ENCODE data around the gene TEX26.

Gene TEX26

DNA sequence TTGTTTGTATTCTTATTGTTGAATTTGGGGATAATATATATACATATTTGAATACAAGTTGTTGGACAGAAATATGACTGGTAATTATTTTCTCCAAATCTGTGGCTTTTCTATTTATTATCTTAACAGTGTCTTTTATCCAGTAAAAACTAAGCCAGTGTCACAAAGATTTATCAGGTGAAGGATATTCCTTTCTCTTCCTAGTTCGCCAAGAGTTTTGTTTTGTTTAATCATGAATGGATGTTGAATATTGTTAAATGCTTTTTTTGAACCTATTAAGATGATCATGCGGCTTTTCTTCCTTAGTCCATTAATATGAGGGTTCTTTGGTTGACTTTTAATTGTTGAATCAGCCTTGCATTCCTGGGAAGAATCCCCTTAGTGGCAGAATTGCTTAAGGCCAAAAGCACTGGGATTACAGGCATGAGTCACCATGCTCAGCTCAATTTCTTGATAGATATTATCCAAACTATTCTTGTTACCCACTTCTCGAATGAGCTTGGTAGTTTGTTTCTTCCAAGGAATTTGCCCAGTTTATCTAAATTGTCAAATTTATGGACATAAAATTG lies 53.3 kb downstream of the TEX26 start:
- peaks cover 15% of the 10 kb centered on the region for H3K4me1 ChIP-seq (ENCODE audit: insufficient read depth, poor library complexity, severe bottlenecking)
- no peaks in the 10 kb centered on the region for H3K36me3 ChIP-seq (ENCODE audit: low read depth)
- no peak for TF ChIP-seq CTCF (IDR thresholded peaks at IDR 0.05; ENCODE audit: poor library complexity, severe bottlenecking)
- H3K4me3 ChIP-seq (ENCODE audit: severe bottlenecking): no peak overlapping the region
- H3K27ac ChIP-seq (ENCODE audit: poor library complexity, severe bottlenecking): no peak overlapping the region
- H3K9me3 ChIP-seq (ENCODE audit: severe bottlenecking): no peaks in the 10 kb centered on the region
- no peaks in the 10 kb centered on the region for H3K27me3 ChIP-seq (ENCODE audit: insufficient read depth, poor library complexity, severe bottlenecking)
- DNase-seq (ENCODE audit: low spot score) (no peak), ATAC-seq (ENCODE audit: low read depth) (peak; percentile 82)

GRCh38 chr13:30991184-30991583 lies 58.7 kb downstream of the TEX26 start:
- Histone ChIP-seq H3K4me3 (ENCODE audit: severe bottlenecking) (no peak overlapping the region), H3K36me3 (ENCODE audit: low read depth) (no peaks in the 10 kb centered on the region), H3K9me3 (ENCODE audit: severe bottlenecking) (no peaks in the 10 kb centered on the region), H3K27me3 (ENCODE audit: insufficient read depth, poor library complexity, severe bottlenecking) (no peaks in the 10 kb centered on the region), H3K4me1 (ENCODE audit: insufficient read depth, poor library complexity, severe bottlenecking) (peaks cover 2% of the 10 kb centered on the region), H3K27ac (ENCODE audit: poor library complexity, severe bottlenecking) (no peak overlapping the region)
- TF ChIP-seq CTCF (IDR thresholded peaks at IDR 0.05; ENCODE audit: poor library complexity, severe bottlenecking): no peak
- DNase-seq (ENCODE audit: low spot score) (no peak), ATAC-seq (ENCODE audit: low read depth) (no peak)

DNA sequence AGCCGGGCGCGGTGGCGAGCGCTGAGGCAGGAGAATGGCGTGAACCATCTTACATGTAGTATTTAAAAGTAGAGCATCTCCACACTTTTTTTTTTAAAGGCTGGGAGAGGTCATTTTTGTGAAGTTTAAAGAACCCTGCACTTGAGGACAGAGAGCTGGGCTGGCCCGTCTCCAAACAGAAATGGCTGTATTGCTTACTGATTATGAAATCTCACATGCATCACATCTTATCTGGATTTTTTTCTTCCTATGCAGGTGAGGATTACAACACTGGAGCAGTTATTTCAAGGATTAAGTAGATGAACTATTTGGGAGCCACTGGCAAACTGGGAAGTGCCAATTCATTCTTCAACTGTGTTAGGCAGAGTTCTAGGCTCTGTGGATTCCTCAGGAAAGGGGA lies 59.5 kb downstream of the TEX26 start:
- Histone ChIP-seq H3K4me3 (ENCODE audit: severe bottlenecking) (no peak overlapping the region), H3K36me3 (ENCODE audit: low read depth) (no peaks in the 10 kb centered on the region), H3K9me3 (ENCODE audit: severe bottlenecking) (no peaks in the 10 kb centered on the region), H3K27ac (ENCODE audit: poor library complexity, severe bottlenecking) (no peak overlapping the region), H3K4me1 (ENCODE audit: insufficient read depth, poor library complexity, severe bottlenecking) (no peaks in the 10 kb centered on the region), H3K27me3 (ENCODE audit: insufficient read depth, poor library complexity, severe bottlenecking) (no peaks in the 10 kb centered on the region)
- ATAC-seq (ENCODE audit: low read depth): no peak
- TF ChIP-seq CTCF (IDR thresholded peaks at IDR 0.05; ENCODE audit: poor library complexity, severe bottlenecking): no peak
- no peak for DNase-seq (ENCODE audit: low spot score)

DNA sequence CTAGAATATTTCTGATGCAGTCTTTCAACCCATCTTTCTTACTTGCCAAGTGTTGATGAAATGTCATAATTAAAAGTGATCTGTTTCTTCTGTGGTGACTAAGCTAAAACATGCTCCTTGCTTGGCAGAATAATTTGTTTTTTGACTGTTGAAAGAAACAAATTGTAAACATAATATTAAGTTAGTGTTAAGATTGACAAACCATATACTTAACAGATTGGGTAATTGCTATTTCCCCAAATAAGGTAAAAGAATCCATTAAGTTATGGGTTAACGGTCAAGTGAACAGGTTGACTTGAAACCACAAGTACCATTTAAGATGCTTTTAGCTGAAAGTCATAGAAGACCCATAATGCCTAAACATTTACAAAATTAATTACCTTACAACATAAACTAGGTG lies 62.9 kb downstream of the TEX26 start:
- Histone ChIP-seq H3K27me3 (ENCODE audit: insufficient read depth, poor library complexity, severe bottlenecking) (no peaks in the 10 kb centered on the region), H3K27ac (ENCODE audit: poor library complexity, severe bottlenecking) (no peak overlapping the region), H3K9me3 (ENCODE audit: severe bottlenecking) (no peaks in the 10 kb centered on the region), H3K36me3 (ENCODE audit: low read depth) (no peaks in the 10 kb centered on the region), H3K4me1 (ENCODE audit: insufficient read depth, poor library complexity, severe bottlenecking) (no peaks in the 10 kb centered on the region), H3K4me3 (ENCODE audit: severe bottlenecking) (no peak overlapping the region)
- TF ChIP-seq CTCF (IDR thresholded peaks at IDR 0.05; ENCODE audit: poor library complexity, severe bottlenecking): no peak
- DNase-seq (ENCODE audit: low spot score): no peak
- no peak for ATAC-seq (ENCODE audit: low read depth)

DNA sequence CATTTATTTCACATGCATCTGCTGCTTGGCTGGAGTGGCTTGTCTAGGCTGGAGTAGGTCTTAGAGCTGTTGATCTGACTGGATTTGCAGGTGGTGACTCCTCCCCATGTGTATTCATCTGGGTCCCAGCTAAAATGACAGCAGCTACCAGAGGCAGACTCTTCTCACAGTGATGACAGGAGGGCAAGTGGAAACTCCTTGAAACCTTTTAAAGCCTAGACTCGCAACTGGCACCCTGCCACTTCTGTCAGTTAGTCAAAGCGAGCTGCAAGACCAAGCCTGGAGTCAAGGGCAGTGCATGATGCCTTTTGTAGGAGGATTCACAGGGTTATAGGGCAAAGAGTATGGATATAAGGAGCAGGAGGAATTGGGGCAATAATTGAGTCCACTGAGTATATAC lies 65.2 kb downstream of the TEX26 start:
- DNase-seq (ENCODE audit: low spot score): no peak
- H3K9me3 ChIP-seq (ENCODE audit: severe bottlenecking): no peaks in the 10 kb centered on the region
- TF ChIP-seq CTCF (IDR thresholded peaks at IDR 0.05; ENCODE audit: poor library complexity, severe bottlenecking): no peak
- no peaks in the 10 kb centered on the region for H3K36me3 ChIP-seq (ENCODE audit: low read depth)
- H3K4me3 ChIP-seq (ENCODE audit: severe bottlenecking): no peak overlapping the region
- H3K4me1 ChIP-seq (ENCODE audit: insufficient read depth, poor library complexity, severe bottlenecking): no peaks in the 10 kb centered on the region
- ATAC-seq (ENCODE audit: low read depth): no peak
- no peaks in the 10 kb centered on the region for H3K27me3 ChIP-seq (ENCODE audit: insufficient read depth, poor library complexity, severe bottlenecking)
- H3K27ac ChIP-seq (ENCODE audit: poor library complexity, severe bottlenecking): no peak overlapping the region

Measured in RWPE2 (cell line).